Suprapubic skin (tissue), 4 donors: Measurements from ENCODE around the gene CACNG6.

Source experiments
- CTCF ChIP-seq, 2 donors: fragments of 200-600 bp in 1 of 2; fragments of 450-650 bp in 1 of 2; sonication (generic) in 1 of 2; IDR thresholded peaks; one replicate each; pipeline ENCODE4 v1.5.1; 2016 to 2019; ENCODE audit warnings: antibody characterized with exemption in 2 of 2, mild to moderate bottlenecking in 1 of 2, moderate library complexity in 1 of 2
- EP300 ChIP-seq: sonication (generic); formaldehyde crosslinking; IDR thresholded peaks from one replicate; pipeline ENCODE4 v1.6.1; 2017; ENCODE audit warnings: antibody characterized with exemption
- POLR2A ChIP-seq, 2 donors: fragments of 450-650 bp; IDR thresholded peaks; one replicate each; pipeline ENCODE4 v1.6.1; 2017; ENCODE audit warnings: antibody characterized with exemption in 2 of 2, mild to moderate bottlenecking in 2 of 2, moderate library complexity in 2 of 2
- POLR2AphosphoS5 ChIP-seq, 3 donors: sonication (generic); formaldehyde crosslinking; IDR thresholded peaks; one replicate each; pipeline ENCODE4 v1.6.1; 2017; ENCODE audit warnings: antibody characterized with exemption in 3 of 3

GRCh38 chr19:53957448-53958167 is 33.8 kb upstream of the CACNG6 start:
- no peak for TF ChIP-seq CTCF (IDR thresholded peaks at IDR 0.05)
- TF ChIP-seq POLR2A (IDR thresholded peaks at IDR 0.05): no peak
- no peak for TF ChIP-seq POLR2AphosphoS5 (IDR thresholded peaks at IDR 0.05)
- no peak for TF ChIP-seq EP300
